Astrocyte (in vitro differentiated cells and primary cell): ENCODE data around the gene TYROBP.
"Not testable (repeated sequence)": the region's sequence is repeated elsewhere in the genome, so short reads cannot be mapped to it uniquely, and the experiment has no call there.

Source experiments
- EZH2 ChIP-seq: IDR thresholded peaks from 2 replicates; pipeline ENCODE4 v1.6.1; 2012; ENCODE audit warnings: mild to moderate bottlenecking, low read length, inconsistent platforms; ENCODE audit not compliant: insufficient read depth
- TF ChIP-seq, protein P1 (sequence below): IDR thresholded peaks from 2 replicates; pipeline ENCODE4 v1.5.1; 2011; ENCODE audit warnings: low read depth, mild to moderate bottlenecking, inconsistent platforms, low read length, moderate library complexity; ENCODE audit not compliant: insufficient read depth

GRCh38 chr19:35910355-35910754 is 2.3 kb upstream of the TYROBP start:
- not testable (repeated sequence) for TF ChIP-seq EZH2
- TF ChIP-seq, protein P1, sequence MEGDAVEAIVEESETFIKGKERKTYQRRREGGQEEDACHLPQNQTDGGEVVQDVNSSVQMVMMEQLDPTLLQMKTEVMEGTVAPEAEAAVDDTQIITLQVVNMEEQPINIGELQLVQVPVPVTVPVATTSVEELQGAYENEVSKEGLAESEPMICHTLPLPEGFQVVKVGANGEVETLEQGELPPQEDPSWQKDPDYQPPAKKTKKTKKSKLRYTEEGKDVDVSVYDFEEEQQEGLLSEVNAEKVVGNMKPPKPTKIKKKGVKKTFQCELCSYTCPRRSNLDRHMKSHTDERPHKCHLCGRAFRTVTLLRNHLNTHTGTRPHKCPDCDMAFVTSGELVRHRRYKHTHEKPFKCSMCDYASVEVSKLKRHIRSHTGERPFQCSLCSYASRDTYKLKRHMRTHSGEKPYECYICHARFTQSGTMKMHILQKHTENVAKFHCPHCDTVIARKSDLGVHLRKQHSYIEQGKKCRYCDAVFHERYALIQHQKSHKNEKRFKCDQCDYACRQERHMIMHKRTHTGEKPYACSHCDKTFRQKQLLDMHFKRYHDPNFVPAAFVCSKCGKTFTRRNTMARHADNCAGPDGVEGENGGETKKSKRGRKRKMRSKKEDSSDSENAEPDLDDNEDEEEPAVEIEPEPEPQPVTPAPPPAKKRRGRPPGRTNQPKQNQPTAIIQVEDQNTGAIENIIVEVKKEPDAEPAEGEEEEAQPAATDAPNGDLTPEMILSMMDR = not testable (repeated sequence)
